H1 (cell line): ENCODE measurements around the gene HRH3.

ENCODE experiments used
- SP4 ChIP-seq: IDR thresholded peaks from 2 replicates; pipeline ENCODE4 v1.6.1; 2012; ENCODE audit warnings: low read length, inconsistent platforms
- TF ChIP-seq, protein P1 (sequence below), 3 experiments: IDR thresholded peaks; 1 replicate in 2 of 3; 2 replicates in 1 of 3; pipeline versions ENCODE4 v1.5.1 to v1.6.1; 2011; ENCODE audit warnings: low read length in 3 of 3, mild to moderate bottlenecking in 3 of 3, inconsistent platforms in 2 of 3, low read depth in 1 of 3, moderate library complexity in 1 of 3; ENCODE audit not compliant: insufficient read depth in 1 of 3; ENCODE audit errors: control extremely low read depth in 1 of 3

DNA sequence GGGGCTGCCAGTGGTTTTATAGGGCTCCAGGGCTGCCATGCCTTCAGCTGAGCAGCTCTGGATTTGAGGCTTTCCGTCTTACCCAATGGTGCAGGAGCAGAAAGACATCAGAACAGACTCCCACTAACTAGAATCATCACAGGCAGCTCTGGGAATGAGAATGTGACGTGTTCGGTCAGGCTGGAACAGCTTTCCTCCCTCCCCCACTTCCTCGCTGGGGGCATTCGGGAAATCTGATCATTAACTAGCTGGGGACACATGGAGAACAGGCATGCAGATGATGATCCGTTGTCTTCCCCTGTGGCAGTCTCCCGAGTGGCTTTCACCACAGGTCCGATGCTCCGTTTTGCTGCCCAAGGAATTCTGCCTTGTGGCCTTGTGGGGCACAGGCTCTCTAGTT is 42.8 kb downstream of the HRH3 start:
- TF ChIP-seq, protein P1, sequence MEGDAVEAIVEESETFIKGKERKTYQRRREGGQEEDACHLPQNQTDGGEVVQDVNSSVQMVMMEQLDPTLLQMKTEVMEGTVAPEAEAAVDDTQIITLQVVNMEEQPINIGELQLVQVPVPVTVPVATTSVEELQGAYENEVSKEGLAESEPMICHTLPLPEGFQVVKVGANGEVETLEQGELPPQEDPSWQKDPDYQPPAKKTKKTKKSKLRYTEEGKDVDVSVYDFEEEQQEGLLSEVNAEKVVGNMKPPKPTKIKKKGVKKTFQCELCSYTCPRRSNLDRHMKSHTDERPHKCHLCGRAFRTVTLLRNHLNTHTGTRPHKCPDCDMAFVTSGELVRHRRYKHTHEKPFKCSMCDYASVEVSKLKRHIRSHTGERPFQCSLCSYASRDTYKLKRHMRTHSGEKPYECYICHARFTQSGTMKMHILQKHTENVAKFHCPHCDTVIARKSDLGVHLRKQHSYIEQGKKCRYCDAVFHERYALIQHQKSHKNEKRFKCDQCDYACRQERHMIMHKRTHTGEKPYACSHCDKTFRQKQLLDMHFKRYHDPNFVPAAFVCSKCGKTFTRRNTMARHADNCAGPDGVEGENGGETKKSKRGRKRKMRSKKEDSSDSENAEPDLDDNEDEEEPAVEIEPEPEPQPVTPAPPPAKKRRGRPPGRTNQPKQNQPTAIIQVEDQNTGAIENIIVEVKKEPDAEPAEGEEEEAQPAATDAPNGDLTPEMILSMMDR (IDR thresholded peaks at IDR 0.05; ENCODE audit: control extremely low read depth in 1 of 3, insufficient read depth in 1 of 3, low read depth in 1 of 3, low read length in 3 of 3), result no peak
- TF ChIP-seq SP4, result no peak
